ENCODE data around the gene ARHGEF3.
"Not testable (repeated sequence)": the region's sequence is repeated elsewhere in the genome, so short reads cannot be mapped to it uniquely, and the experiment has no call there.

The ARHGEF3 gene

GRCh38 chr3:56764904-56765547 is 36.7 kb downstream of the ARHGEF3 start:
- no peak for DNase-seq

GRCh38 chr3:56764184-56764583 is 37.6 kb downstream of the ARHGEF3 start:
- DNase-seq, result no peak

GRCh38 chr3:56763233-56763632 is 38.5 kb downstream of the ARHGEF3 start:
- DNase-seq, result no peak

- peak; percentile 70 for DNase-seq
Measured at GRCh38 chr3:56762718-56763117, 39.0 kb downstream of the ARHGEF3 start.

GRCh38 chr3:56761887-56762651 is 39.7 kb downstream of the ARHGEF3 start:
- DNase-seq, result no peak

- no peak for DNase-seq
Measured at GRCh38 chr3:56761023-56761422, 40.7 kb downstream of the ARHGEF3 start.

GRCh38 chr3:56759532-56759931 is 42.2 kb downstream of the ARHGEF3 start:
- no peak for DNase-seq

GRCh38 chr3:56758539-56758981 is 43.2 kb downstream of the ARHGEF3 start:
- DNase-seq, result peak; percentile 96

GRCh38 chr3:56758042-56758441 is 43.7 kb downstream of the ARHGEF3 start:
- not testable (repeated sequence) for DNase-seq

- peak; percentile 63 for DNase-seq
Measured at GRCh38 chr3:56754741-56755417, 46.9 kb downstream of the ARHGEF3 start.

GRCh38 chr3:56753206-56753820 is 48.4 kb downstream of the ARHGEF3 start:
- peak; percentile 84 for DNase-seq

GRCh38 chr3:56751056-56751707 is 50.6 kb downstream of the ARHGEF3 start:
- DNase-seq, result no peak

GRCh38 chr3:56748663-56749231 is 53.0 kb downstream of the ARHGEF3 start:
- DNase-seq, result no peak

GRCh38 chr3:56747150-56747549 is 54.6 kb downstream of the ARHGEF3 start:
- no peak for DNase-seq

GRCh38 chr3:56744016-56744415 is 57.7 kb downstream of the ARHGEF3 start:
- no peak for DNase-seq

GRCh38 chr3:56742887-56743286 is 58.9 kb downstream of the ARHGEF3 start:
- no peak for DNase-seq

GRCh38 chr3:56739036-56739435 is 62.7 kb downstream of the ARHGEF3 start:
- DNase-seq, result no peak

- DNase-seq, result no peak
Measured at GRCh38 chr3:56737006-56737405, 64.7 kb downstream of the ARHGEF3 start.

- DNase-seq, result no peak
Measured at GRCh38 chr3:56732109-56732508, 69.6 kb downstream of the ARHGEF3 start.

- DNase-seq, result peak; percentile 87
Measured at GRCh38 chr3:56725175-56725574, 76.6 kb downstream of the ARHGEF3 start.

GRCh38 chr3:56724676-56725075 is 77.1 kb downstream of the ARHGEF3 start:
- no peak for DNase-seq

GRCh38 chr3:56720849-56721248 is 80.9 kb downstream of the ARHGEF3 start:
- DNase-seq, result no peak

Measured in MV-4-11 (cell line).